ENCODE data around the gene COL21A1. TPM values are rescaled to one million over a fixed set of nuclear protein-coding genes. Genes with fewer than 3 reads are reported as not detected.
"Not testable (repeated sequence)": the region's sequence is repeated elsewhere in the genome, so short reads cannot be mapped to it uniquely, and the experiment has no call there.

The COL21A1 gene
- total RNA-seq, 1 donor from 2014 or later, result not detected

DNA sequence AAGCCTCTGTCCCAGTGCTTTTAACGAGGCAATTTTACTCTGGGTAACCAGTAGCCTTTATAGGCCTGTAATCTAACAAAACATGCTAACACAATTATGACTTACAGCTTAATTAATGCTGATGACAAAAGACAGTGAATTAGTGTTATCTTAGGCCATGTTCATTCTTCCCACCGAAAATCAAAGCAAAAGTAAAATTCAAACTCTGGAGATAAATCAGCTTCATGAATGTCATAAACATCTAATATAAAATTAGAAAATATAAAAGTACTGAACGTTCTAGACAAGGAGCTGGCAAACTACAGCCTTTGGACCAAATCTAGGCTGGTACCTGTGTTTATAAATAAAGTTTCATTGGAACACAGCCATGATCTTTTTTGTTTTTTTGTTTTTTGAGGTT is 18.6 kb upstream of the COL21A1 start:
- TF ChIP-seq, protein P1, sequence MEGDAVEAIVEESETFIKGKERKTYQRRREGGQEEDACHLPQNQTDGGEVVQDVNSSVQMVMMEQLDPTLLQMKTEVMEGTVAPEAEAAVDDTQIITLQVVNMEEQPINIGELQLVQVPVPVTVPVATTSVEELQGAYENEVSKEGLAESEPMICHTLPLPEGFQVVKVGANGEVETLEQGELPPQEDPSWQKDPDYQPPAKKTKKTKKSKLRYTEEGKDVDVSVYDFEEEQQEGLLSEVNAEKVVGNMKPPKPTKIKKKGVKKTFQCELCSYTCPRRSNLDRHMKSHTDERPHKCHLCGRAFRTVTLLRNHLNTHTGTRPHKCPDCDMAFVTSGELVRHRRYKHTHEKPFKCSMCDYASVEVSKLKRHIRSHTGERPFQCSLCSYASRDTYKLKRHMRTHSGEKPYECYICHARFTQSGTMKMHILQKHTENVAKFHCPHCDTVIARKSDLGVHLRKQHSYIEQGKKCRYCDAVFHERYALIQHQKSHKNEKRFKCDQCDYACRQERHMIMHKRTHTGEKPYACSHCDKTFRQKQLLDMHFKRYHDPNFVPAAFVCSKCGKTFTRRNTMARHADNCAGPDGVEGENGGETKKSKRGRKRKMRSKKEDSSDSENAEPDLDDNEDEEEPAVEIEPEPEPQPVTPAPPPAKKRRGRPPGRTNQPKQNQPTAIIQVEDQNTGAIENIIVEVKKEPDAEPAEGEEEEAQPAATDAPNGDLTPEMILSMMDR (conservative IDR thresholded peaks at IDR 0.05; ENCODE audit: low read depth, low read length), result no peak
- H3K4me3 ChIP-seq (ENCODE audit: low read depth, low read length), result no peak overlapping the region
- no peak for DNase-seq (ENCODE audit: low read depth)

DNA sequence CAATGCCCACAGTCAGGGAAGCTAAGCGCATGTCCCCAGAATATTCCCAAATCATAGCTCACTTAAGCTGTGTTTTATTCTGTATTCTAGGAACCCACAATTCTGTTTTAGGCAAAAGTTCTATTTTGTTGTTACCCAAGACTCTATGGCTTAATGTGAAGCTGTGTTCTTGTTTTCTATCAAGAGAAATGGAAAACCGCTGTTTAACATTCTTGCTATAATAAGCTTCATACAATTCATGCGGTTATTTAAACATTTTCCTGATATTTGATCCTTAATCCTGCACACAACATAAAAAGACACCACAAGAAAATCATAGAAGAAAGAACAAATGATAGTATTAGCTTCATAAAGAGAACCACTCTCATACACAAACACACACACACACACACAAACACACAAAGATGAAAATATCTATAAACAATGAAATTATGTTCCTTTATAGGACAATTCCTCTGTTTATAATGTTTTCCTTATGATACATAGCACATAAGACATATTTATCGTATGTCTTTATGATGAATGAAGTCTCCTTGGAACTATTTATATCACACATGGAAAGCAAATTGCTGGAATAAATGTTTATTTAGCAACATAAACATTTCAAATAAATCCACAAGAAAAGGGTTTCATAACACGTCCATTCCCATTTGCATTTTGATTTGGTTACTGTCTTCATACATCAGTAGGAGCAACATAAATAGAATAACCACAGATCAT is 16.4 kb upstream of the COL21A1 start:
- no peak overlapping the region for H3K4me3 ChIP-seq (ENCODE audit: low read depth, low read length)
- no peak for DNase-seq (ENCODE audit: low read depth)
- TF ChIP-seq, protein P1 (conservative IDR thresholded peaks at IDR 0.05; ENCODE audit: low read depth, low read length), result no peak

DNA sequence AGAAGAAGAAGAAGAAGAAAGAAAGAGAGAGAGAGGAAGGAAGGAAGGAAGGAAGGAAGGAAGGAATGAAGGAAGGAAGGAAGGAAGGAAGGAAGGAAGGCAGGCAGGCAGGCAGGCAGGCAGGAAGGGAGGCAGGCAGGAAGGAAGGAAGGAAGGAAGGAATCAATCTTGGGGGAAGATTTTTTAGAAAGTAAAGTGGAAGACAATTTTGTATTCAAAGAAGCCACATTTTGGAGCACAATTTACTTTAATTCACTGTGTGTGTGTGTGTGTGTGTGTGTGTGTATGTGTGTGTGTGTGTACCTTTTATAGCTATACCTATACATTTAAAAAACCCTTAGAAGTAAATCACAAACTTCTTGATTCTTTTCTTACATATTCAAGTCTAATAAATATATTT is 13.2 kb upstream of the COL21A1 start:
- DNase-seq (ENCODE audit: low read depth); H3K4me3 ChIP-seq (ENCODE audit: low read depth, low read length): not testable (repeated sequence)

DNA sequence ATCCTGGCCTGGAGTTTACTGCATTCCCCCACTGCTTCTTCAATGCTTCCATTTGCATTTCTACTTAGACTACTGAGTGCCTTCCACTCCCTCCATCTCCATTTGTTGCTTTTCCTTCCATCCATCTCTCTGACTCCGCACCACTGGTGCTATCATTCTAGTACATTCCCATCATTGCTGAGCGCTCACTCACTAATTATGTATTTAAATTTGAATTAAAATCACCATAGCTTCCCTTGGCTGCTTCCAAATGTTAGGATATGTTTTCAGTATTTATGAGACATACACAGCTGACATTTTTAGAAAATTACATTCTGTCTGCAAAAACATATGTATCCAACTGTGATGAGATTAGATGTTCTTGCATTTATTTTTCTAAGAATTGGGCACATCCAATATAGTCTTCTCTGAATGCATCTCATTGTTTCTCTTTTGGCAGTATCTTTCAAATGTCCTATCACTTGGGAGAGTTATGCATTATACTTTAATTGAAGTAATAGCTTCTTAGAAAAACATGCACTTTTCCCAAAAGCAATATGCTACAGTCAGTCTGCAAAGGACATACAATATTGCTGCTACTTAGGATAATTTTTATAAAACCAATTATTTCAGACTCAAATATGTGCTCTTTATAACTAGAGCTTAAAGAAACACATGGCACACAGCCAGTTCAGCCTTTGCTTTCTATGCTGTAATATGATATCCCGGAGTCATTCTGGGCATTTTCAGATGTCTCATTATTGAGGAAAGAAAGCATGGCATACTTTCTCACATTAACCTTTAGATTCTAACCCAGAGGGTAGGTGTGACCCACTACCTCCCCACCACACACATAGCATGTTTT is 12.1 kb upstream of the COL21A1 start:
- TF ChIP-seq, protein P1 (conservative IDR thresholded peaks at IDR 0.05; ENCODE audit: low read depth, low read length), result no peak
- no peak for DNase-seq (ENCODE audit: low read depth)
- no peak overlapping the region for H3K4me3 ChIP-seq (ENCODE audit: low read depth, low read length)

DNA sequence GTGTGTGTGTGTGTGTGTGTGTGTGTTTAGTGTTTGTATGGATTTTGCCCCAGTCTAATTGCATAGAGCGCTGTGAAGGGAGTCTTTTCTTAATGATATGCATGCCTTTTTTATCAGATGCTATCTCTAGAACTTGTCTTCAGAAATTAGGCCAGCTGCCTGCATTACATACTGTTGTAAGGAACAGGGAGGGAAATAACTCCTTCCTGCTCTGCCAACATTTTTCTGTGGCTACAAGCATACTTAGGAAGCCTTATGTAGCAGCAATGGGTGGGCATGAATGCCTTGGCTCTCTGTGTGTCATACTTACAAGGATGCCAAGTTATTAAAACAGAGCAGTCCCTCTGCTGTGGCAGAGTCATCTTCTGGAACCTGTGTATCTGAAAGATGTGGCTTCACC is 8.0 kb upstream of the COL21A1 start:
- H3K4me3 ChIP-seq (ENCODE audit: low read depth, low read length), result no peak overlapping the region
- TF ChIP-seq, protein P1 (conservative IDR thresholded peaks at IDR 0.05; ENCODE audit: low read depth, low read length), result no peak
- DNase-seq (ENCODE audit: low read depth), result no peak

DNA sequence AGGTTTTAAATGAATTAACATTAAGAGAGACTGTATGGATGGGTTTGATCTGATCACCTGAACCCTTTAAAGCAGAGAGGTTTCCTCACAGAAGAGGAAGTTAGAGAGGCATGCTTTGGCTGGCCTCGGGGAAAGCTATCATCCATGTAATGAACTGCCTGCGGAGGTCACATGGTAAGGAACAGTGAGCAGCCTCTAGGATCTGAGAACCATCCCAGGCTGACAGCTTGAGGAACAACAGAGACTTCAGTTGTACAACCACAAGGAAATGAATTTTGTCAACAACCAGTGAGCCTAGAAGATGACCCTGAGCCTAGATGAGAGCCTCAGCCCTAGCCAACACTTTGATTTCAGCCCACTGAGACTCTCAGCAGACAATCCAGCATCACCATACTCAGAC is 2.9 kb upstream of the COL21A1 start:
- TF ChIP-seq, protein P1 (conservative IDR thresholded peaks at IDR 0.05; ENCODE audit: low read depth, low read length), result no peak
- no peak overlapping the region for H3K4me3 ChIP-seq (ENCODE audit: low read depth, low read length)
- no peak for DNase-seq (ENCODE audit: low read depth)

DNA sequence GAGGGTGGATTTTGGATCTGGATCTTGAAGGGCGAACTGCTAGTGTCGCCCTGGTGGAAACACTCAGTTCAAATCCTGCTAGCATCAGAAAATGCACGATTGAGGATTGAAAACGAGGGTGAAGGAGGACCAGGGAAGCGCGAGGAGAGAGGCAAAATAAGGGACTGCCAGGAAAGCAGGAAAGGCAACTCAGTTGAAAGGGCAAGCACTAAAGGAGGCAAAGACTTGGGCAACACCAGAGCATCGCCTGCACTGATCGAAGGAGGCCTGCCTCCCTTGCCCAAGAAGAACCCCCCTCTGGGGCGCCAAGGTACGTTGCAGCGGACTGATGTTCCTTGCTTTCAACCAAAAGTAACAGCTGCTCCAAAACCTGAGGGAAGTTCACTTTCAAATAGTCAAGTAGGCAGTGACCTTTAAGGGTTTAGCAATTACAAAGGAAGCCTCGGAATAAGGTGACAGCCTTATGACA is 308 bp upstream of the COL21A1 start:
- no peak for DNase-seq (ENCODE audit: low read depth)
- TF ChIP-seq, protein P1 (conservative IDR thresholded peaks at IDR 0.05; ENCODE audit: low read depth, low read length), result no peak
- H3K4me3 ChIP-seq (ENCODE audit: low read depth, low read length), result peak overlapping the region; percentile 45

Measured in epithelial cell of proximal tubule (primary cell).